WERI-Rb-1 (cell line): ENCODE measurements around the gene FOXO3B.
"Not testable (repeated sequence)": the region's sequence is repeated elsewhere in the genome, so short reads cannot be mapped to it uniquely, and the experiment has no call there.

Source experiments
- DNase-seq: peaks from one replicate; pipeline ENCODE4 v3.0.0-alpha.2; 2020
- H3K27ac ChIP-seq: fragments of 250-450 bp; sonication (Bioruptor Pico); 2 replicates; pipeline ENCODE4 v1.5.1; 2020; ENCODE audit warnings: mild to moderate bottlenecking, moderate library complexity
- H3K27me3 ChIP-seq: fragments of 250-450 bp; sonication (Bioruptor Pico); 2 replicates; pipeline ENCODE4 v1.5.1; 2021; ENCODE audit warnings: mild to moderate bottlenecking, low read depth, moderate library complexity; ENCODE audit not compliant: insufficient read depth, severe bottlenecking
- H3K36me3 ChIP-seq: fragments of 250-450 bp; sonication (Bioruptor Pico); 2 replicates; pipeline ENCODE4 v1.5.1; 2020; ENCODE audit warnings: mild to moderate bottlenecking, moderate library complexity
- H3K4me3 ChIP-seq: 2 replicates; pipeline ENCODE4 v1.5.1; 2011; ENCODE audit warnings: low read depth, mild to moderate bottlenecking, control low read depth, low read length
- H3K9me3 ChIP-seq: fragments of 250-450 bp; sonication (Bioruptor Pico); 2 replicates; pipeline ENCODE4 v1.5.1; 2021; ENCODE audit warnings: mild to moderate bottlenecking, moderate library complexity; ENCODE audit not compliant: severe bottlenecking

Gene FOXO3B

GRCh38 chr17:18677381-18677780 is 4.7 kb downstream of the FOXO3B start:
- not testable (repeated sequence) for H3K9me3 ChIP-seq, DNase-seq, H3K36me3 ChIP-seq, H3K4me3 ChIP-seq, H3K27ac ChIP-seq, H3K27me3 ChIP-seq

- H3K27ac ChIP-seq, H3K9me3 ChIP-seq, H3K36me3 ChIP-seq, DNase-seq, H3K27me3 ChIP-seq, H3K4me3 ChIP-seq: not testable (repeated sequence)
Observed at GRCh38 chr17:18676928-18677327, 5.2 kb downstream of the FOXO3B start.

- not testable (repeated sequence) for DNase-seq, H3K27me3 ChIP-seq, H3K4me3 ChIP-seq, H3K36me3 ChIP-seq, H3K9me3 ChIP-seq, H3K27ac ChIP-seq
Observed at GRCh38 chr17:18672395-18673227, 9.5 kb downstream of the FOXO3B start.

GRCh38 chr17:18668625-18669024 is 13.5 kb downstream of the FOXO3B start:
- not testable (repeated sequence) for H3K4me3 ChIP-seq, H3K9me3 ChIP-seq, H3K36me3 ChIP-seq, H3K27ac ChIP-seq, DNase-seq, H3K27me3 ChIP-seq

GRCh38 chr17:18667535-18667934 is 14.6 kb downstream of the FOXO3B start:
- H3K27ac ChIP-seq, H3K4me3 ChIP-seq, DNase-seq, H3K27me3 ChIP-seq, H3K9me3 ChIP-seq, H3K36me3 ChIP-seq: not testable (repeated sequence)

GRCh38 chr17:18666326-18666725 is 15.8 kb downstream of the FOXO3B start:
- H3K4me3 ChIP-seq, DNase-seq, H3K9me3 ChIP-seq, H3K36me3 ChIP-seq, H3K27me3 ChIP-seq, H3K27ac ChIP-seq: not testable (repeated sequence)

- H3K27me3 ChIP-seq, H3K27ac ChIP-seq, H3K9me3 ChIP-seq, DNase-seq, H3K36me3 ChIP-seq, H3K4me3 ChIP-seq: not testable (repeated sequence)
Observed at GRCh38 chr17:18661924-18662624, 20.0 kb downstream of the FOXO3B start.

- H3K4me3 ChIP-seq, DNase-seq, H3K27me3 ChIP-seq, H3K9me3 ChIP-seq, H3K27ac ChIP-seq, H3K36me3 ChIP-seq: not testable (repeated sequence)
Observed at GRCh38 chr17:18650094-18650493, 32.0 kb downstream of the FOXO3B start.

- H3K4me3 ChIP-seq, H3K27me3 ChIP-seq, H3K27ac ChIP-seq, DNase-seq, H3K36me3 ChIP-seq, H3K9me3 ChIP-seq: not testable (repeated sequence)
Observed at GRCh38 chr17:18644291-18644690, 37.8 kb downstream of the FOXO3B start, which contains the start of gene TBC1D28. Gene TBC1D28, minus strand, starts transcription at chr17:18644391. Its CDS starts 3,039 bp downstream, at chr17:18641352.

- H3K27me3 ChIP-seq, H3K36me3 ChIP-seq, H3K27ac ChIP-seq, H3K9me3 ChIP-seq, H3K4me3 ChIP-seq, DNase-seq: not testable (repeated sequence)
Observed at GRCh38 chr17:18643124-18643523, 39.0 kb downstream of the FOXO3B start.

- not testable (repeated sequence) for H3K9me3 ChIP-seq, H3K36me3 ChIP-seq, H3K27me3 ChIP-seq, H3K27ac ChIP-seq, DNase-seq, H3K4me3 ChIP-seq
Observed at GRCh38 chr17:18638357-18638756, 43.8 kb downstream of the FOXO3B start.

GRCh38 chr17:18636237-18636636 is 45.9 kb downstream of the FOXO3B start:
- not testable (repeated sequence) for H3K9me3 ChIP-seq, H3K36me3 ChIP-seq, DNase-seq, H3K27me3 ChIP-seq, H3K4me3 ChIP-seq, H3K27ac ChIP-seq

- H3K4me3 ChIP-seq, H3K27me3 ChIP-seq, H3K9me3 ChIP-seq, H3K27ac ChIP-seq, H3K36me3 ChIP-seq, DNase-seq: not testable (repeated sequence)
Observed at GRCh38 chr17:18635773-18636172, 46.3 kb downstream of the FOXO3B start.

- H3K4me3 ChIP-seq, H3K27me3 ChIP-seq, DNase-seq, H3K9me3 ChIP-seq, H3K36me3 ChIP-seq, H3K27ac ChIP-seq: not testable (repeated sequence)
Observed at GRCh38 chr17:18634550-18635263, 47.4 kb downstream of the FOXO3B start.
